GM12864 (cell line): ENCODE measurements around the gene JAG1.

Experiments used
- DNase-seq: peaks from one replicate; pipeline ENCODE4 v3.0.0-alpha.2; 2011; ENCODE audit warnings: low read depth
- H3K4me3 ChIP-seq: 2 replicates; pipeline ENCODE4 v1.5.1; 2011; ENCODE audit warnings: mild to moderate bottlenecking, low read depth, low read length, control low read depth
- TF ChIP-seq, protein P1 (sequence below): IDR thresholded peaks from 2 replicates; pipeline ENCODE4 v1.5.1; 2011; ENCODE audit warnings: low read depth, mild to moderate bottlenecking, moderate library complexity, low read length, control low read depth, inconsistent platforms; ENCODE audit errors: missing control alignments

Gene JAG1

DNA sequence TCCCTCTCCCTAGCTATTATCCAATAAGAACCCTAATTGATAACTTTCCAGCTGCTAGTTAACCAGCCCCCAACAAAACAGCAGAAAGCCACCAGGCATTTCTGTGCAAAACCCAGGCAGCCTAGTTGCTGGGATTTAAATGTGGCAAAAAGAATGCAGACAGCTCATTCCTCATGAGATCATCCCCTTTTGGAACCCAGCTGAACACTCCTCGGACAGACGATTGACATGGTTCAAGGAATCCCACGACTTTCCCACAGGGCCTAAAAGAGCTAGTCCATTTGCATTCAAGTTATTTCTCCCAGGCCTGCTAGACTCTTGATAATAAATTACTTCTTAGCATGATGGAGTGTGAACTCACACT is 24.0 kb downstream of the JAG1 start:
- H3K4me3 ChIP-seq, result no peak overlapping the region
- DNase-seq, result no peak
- TF ChIP-seq, protein P1, sequence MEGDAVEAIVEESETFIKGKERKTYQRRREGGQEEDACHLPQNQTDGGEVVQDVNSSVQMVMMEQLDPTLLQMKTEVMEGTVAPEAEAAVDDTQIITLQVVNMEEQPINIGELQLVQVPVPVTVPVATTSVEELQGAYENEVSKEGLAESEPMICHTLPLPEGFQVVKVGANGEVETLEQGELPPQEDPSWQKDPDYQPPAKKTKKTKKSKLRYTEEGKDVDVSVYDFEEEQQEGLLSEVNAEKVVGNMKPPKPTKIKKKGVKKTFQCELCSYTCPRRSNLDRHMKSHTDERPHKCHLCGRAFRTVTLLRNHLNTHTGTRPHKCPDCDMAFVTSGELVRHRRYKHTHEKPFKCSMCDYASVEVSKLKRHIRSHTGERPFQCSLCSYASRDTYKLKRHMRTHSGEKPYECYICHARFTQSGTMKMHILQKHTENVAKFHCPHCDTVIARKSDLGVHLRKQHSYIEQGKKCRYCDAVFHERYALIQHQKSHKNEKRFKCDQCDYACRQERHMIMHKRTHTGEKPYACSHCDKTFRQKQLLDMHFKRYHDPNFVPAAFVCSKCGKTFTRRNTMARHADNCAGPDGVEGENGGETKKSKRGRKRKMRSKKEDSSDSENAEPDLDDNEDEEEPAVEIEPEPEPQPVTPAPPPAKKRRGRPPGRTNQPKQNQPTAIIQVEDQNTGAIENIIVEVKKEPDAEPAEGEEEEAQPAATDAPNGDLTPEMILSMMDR, result no peak

- DNase-seq, result no peak
- H3K4me3 ChIP-seq, result no peak overlapping the region
- TF ChIP-seq, protein P1, result no peak
These were observed 24.6 kb downstream of the JAG1 start for GRCh38 chr20:10649080-10649796.

GRCh38 chr20:10648651-10649050 is 25.1 kb downstream of the JAG1 start:
- TF ChIP-seq, protein P1, result no peak
- no peak overlapping the region for H3K4me3 ChIP-seq
- no peak for DNase-seq

DNA sequence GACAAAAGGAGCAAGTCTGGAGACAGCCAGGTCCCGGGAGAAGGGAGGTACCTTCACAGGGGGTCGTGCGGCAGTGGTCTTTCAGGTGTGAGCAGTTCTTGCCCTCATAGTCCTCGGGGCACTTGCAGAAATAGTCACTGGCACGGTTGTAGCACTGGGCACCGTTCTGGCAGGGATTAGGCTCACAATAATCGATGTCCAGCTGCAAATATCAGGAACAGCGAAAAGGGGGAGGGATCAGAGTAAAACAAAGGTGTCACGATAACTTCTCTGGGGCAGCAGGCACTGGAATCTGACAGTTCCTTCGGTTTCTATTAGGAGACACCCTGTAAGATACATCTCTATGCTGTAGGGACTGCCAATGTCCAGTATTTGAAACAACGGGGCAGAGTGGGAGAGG is 25.9 kb downstream of the JAG1 start:
- TF ChIP-seq, protein P1, result no peak

GRCh38 chr20:10647471-10647870 is 26.3 kb downstream of the JAG1 start:
- TF ChIP-seq, protein P1, result peak; percentile 54
- no peak for DNase-seq
- no peak overlapping the region for H3K4me3 ChIP-seq

More for the DNA sequence above, 25.9 kb downstream of the JAG1 start:
- DNase-seq, result no peak
- H3K4me3 ChIP-seq, result no peak overlapping the region

DNA sequence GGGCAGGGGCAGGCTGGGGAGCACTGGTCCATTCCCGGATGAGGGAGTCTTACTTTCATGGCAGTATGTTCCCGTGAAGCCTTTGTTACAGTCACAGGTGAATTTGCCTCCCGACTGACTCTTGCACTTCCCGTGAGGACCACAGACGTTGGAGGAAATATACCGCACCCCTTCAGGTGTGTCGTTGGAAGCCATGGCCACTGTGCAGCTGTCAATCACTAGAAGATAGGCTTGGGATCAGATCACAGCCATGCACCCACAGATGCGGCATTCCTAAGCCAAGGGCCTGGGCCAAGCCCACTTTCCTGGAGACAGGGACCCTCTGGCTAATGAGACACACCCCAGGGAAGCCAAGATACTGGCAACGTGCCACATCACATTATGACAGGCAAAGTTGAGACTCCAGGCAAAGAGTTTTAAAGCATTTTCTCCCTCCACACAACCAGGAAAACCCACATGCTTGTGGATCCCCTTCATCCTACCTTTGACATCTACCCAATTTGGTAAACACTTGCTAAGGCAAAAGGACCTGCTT is 26.8 kb downstream of the JAG1 start:
- no peak for DNase-seq
- no peak overlapping the region for H3K4me3 ChIP-seq
- TF ChIP-seq, protein P1, result no peak

GRCh38 chr20:10646006-10646405 is 27.8 kb downstream of the JAG1 start:
- DNase-seq, result no peak
- no peak overlapping the region for H3K4me3 ChIP-seq
- TF ChIP-seq, protein P1, result no peak
